ENCODE results near the gene XXYLT1.

DNA sequence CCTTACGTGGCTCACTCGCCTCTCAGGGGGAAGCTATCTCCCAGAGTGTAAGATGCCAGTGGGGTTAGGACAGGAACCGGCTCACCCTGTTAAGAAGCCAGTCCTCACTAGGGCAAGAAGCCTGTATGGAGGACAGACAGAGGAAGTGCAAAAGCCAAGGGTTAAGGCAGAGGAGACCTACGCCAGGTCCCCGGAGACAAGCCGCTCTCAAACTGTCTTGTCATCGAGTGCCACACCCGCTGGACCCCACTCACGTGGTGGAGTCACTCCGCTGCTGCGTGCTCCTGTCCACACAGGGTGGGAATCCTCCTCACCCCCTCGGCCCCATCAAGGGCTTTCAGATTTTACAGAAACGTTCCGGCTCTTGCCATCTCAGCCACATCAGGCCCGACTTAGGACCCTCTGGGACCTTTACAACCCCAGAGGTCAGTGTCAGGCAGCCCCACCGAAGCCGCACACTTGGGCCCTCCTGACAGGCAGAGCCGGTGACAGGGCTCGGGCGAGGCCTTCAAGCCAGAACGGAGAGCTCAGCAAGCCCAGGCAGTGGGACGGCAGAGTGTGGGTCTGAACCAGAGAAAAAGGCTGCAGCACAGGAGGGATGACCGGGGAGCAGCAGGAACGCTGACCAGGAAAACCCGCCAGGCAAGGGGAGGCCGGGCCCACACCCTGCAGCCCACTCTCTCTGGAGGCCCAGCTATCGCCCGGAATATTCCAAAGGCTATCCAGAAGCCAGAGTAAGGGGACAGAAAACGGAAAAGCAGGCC is 61.7 kb downstream of the XXYLT1 start:
- TF ChIP-seq CTCF (IDR thresholded peaks at IDR 0.05; ENCODE audit: insufficient read depth, low read length, poor library complexity, severe bottlenecking): no peak
- TF ChIP-seq EZH2phosphoT487 (conservative IDR thresholded peaks at IDR 0.05; ENCODE audit: low read length): no peak

All from SU-DHL-6 (cell line).